Aorta (tissue), 5 donors: ENCODE measurements around the gene MTHFD1L. TPM values are rescaled to one million over a fixed set of nuclear protein-coding genes. Genes with fewer than 3 reads are reported as not detected.

Experiments
- ATAC-seq: fragments of 200-7000 bp; cut with Tn5 transposase; one replicate; pipeline ENCODE4 v1.9.1; 2022; ENCODE audit warnings: moderate library complexity; ENCODE audit not compliant: low FRiP score
- DNase-seq, 2 donors: peaks; one replicate each; pipeline ENCODE4 v3.0.0-alpha.2; 2020
- H3K27ac ChIP-seq, 2 donors: one replicate each; pipeline ENCODE4 v1.5.1; 2013; ENCODE audit warnings: low read length in 2 of 2, mild to moderate bottlenecking in 2 of 2, moderate library complexity in 2 of 2, control low read depth in 1 of 2, inconsistent platforms in 1 of 2, low read depth in 1 of 2
- H3K27me3 ChIP-seq, 2 donors: one replicate each; pipeline ENCODE4 v1.6.1; 2013; ENCODE audit warnings: control low read depth in 1 of 2, low read length in 1 of 2, mild to moderate bottlenecking in 1 of 2, moderate library complexity in 1 of 2; ENCODE audit not compliant: insufficient read depth in 2 of 2, control insufficient read depth in 1 of 2
- H3K36me3 ChIP-seq, 2 donors: one replicate each; pipeline ENCODE4 v1.6.1; 2013; ENCODE audit warnings: control low read depth in 1 of 2, low read length in 1 of 2, mild to moderate bottlenecking in 1 of 2; ENCODE audit not compliant: insufficient read depth in 2 of 2, control insufficient read depth in 1 of 2
- H3K4me1 ChIP-seq, 2 donors: one replicate each; pipeline ENCODE4 v1.6.1; 2013; ENCODE audit warnings: low read length in 2 of 2, control low read depth in 1 of 2, mild to moderate bottlenecking in 1 of 2, moderate library complexity in 1 of 2; ENCODE audit not compliant: insufficient read depth in 2 of 2, control insufficient read depth in 1 of 2
- H3K4me3 ChIP-seq, 2 donors: one replicate each; pipeline ENCODE4 v1.5.1; 2013; ENCODE audit warnings: low read length in 2 of 2, control low read depth in 1 of 2, mild to moderate bottlenecking in 1 of 2
- H3K9me3 ChIP-seq: one replicate; pipeline ENCODE4 v1.6.1; 2013; ENCODE audit warnings: mild to moderate bottlenecking, low read length; ENCODE audit not compliant: control insufficient read depth
- WGBS, 2 donors: extraction: QIAGEN DNeasy Blood & Tissue Kit; methylation state at CpG; one replicate each; pipeline ENCODE4 v1.1.7; 2013; 5-methylcytosine and 5-hydroxymethylcytosine counted together
- intact Hi-C, 2 donors: fragments of 100-400 bp; cut with DNase I; formaldehyde crosslinking; loops; one replicate each; pipeline versions ENCODE4 v1.14.2 to v1.15.0; 2022
- polyA plus RNA-seq, 2 donors: library from polyadenylated mRNA; stranded (reverse); fragments of 200-250 nt; gene quantifications; one replicate each; pipeline ENCODE4 v1.2.3, GENCODE V29; 2013
- total RNA-seq, 2 donors: library from RNA; stranded (reverse); fragmentation: NEBNext Ultra II Directional; extraction: Animal tissue kit (Norgen Biotek cat#: 25700); gene quantifications; one replicate each; pipeline ENCODE4 v1.2.1, GENCODE V29; 2021
- donor health status: healthy with polysubstance abuse.
- donor health status: Bipolar disorder and iron deficiency.
- donor health status: DM: no; HTN: no; CAD: no.
- donor health status: DM: no; HTN: no; CAD: no.
- donor health status: DM: yes; HTN: yes; CAD: no.

Gene MTHFD1L
- total and polyA plus RNA-seq, 4 donors, result 20.4 to 65.8 (median 55.7) TPM

DNA sequence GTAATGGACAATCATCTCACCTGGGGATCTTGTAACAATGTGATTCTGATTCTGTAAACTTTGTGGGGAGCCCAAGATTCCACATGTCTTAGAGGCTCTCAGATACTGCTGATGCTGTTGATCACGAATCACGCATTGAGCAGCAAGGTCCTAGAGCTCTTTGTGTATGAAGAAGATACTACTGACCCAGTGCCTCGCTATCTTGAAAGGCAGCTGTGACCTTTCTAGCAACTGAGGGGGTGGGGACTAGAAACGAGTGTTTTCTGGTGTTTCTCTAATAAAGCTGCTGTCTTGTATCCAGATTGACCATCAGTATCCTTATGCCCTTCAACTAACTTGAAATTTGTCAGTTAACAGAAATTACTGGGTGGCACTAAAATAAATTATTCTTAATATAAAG, 142.9 kb downstream of the MTHFD1L start:
- no peak overlapping the region for H3K4me3 ChIP-seq
- H3K36me3 ChIP-seq, result no peaks in the 10 kb centered on the region
- intact Hi-C loops, result no loop called here
- no peaks in the 10 kb centered on the region for H3K27me3 ChIP-seq
- H3K4me1 ChIP-seq, result no peaks in the 10 kb centered on the region
- DNase-seq, result no peak
- 88 to 89% methylated on average over 4 of the region's 4 CpGs for WGBS, 2 donors
- no peak overlapping the region for H3K27ac ChIP-seq
- no peak for ATAC-seq
- no peaks in the 10 kb centered on the region for H3K9me3 ChIP-seq

- intact Hi-C loops, result no loop called here
- H3K4me3 ChIP-seq, result no peak overlapping the region
- no peak overlapping the region for H3K27ac ChIP-seq
- no peaks in the 10 kb centered on the region for H3K4me1 ChIP-seq
- DNase-seq, result no peak
- no peaks in the 10 kb centered on the region for H3K27me3 ChIP-seq
- 63 to 72% methylated on average over 12 of the region's 12 CpGs for WGBS, 2 donors
- ATAC-seq, result no peak
- H3K36me3 ChIP-seq, result no peaks in the 10 kb centered on the region
- H3K9me3 ChIP-seq, result no peaks in the 10 kb centered on the region
Observed at GRCh38 chr6:151009576-151009975, 144.1 kb downstream of the MTHFD1L start.

GRCh38 chr6:151010071-151010470, 144.6 kb downstream of the MTHFD1L start:
- H3K9me3 ChIP-seq, result no peaks in the 10 kb centered on the region
- no peaks in the 10 kb centered on the region for H3K4me1 ChIP-seq
- DNase-seq (no peak), ATAC-seq (no peak)
- H3K27ac ChIP-seq, result no peak overlapping the region
- WGBS, 2 donors, result 64 to 71% methylated on average over 5 of the region's 5 CpGs
- H3K27me3 ChIP-seq, result no peaks in the 10 kb centered on the region
- H3K4me3 ChIP-seq, result no peak overlapping the region
- no peaks in the 10 kb centered on the region for H3K36me3 ChIP-seq
- intact Hi-C loops, result no loop called here

DNA sequence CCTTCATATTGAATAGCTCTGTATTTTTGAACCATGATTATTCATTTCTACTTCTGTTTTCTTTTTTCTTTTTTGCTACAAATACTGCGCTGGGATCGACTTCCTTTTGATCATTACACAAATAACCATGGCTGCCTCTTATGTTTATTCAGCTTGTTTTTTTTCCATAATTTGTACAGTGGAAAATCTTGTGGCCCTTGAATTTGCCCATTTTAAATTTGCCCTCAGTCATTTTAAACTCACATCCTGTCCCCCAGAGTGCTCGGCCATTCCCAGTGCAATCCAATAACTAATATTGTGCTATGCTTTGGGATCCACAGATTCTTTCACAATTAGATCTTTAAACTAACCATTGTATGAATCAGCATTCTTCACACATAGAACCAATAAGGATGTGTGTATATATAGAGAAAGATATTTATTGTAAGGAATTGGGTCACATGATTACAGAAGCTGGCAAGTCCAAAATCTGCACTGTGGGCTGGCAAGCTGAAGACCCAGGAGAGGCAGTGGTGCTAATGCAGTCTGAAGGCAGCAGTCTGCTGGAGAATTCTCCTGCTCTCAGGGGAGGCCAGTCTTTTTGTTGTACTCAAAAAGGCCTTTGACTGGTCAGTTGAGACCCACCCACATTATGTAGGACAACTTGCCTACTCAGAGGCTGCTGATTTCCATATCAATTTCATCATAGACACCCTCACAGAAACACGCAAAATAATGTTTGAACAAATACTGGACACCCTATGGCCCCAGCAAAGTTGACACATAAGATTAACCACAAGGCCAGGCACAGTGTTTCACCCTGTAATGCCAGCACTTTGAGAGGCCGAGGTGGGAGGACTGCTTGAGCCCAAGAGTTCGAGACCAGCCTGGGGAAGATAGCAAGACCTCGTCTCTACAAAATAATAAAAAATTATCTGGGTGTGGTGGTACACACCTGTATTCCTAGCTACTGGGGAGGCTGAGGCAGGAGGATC, 147.1 kb downstream of the MTHFD1L start:
- intact Hi-C loops, result no loop called here
- ATAC-seq, result no peak

DNA sequence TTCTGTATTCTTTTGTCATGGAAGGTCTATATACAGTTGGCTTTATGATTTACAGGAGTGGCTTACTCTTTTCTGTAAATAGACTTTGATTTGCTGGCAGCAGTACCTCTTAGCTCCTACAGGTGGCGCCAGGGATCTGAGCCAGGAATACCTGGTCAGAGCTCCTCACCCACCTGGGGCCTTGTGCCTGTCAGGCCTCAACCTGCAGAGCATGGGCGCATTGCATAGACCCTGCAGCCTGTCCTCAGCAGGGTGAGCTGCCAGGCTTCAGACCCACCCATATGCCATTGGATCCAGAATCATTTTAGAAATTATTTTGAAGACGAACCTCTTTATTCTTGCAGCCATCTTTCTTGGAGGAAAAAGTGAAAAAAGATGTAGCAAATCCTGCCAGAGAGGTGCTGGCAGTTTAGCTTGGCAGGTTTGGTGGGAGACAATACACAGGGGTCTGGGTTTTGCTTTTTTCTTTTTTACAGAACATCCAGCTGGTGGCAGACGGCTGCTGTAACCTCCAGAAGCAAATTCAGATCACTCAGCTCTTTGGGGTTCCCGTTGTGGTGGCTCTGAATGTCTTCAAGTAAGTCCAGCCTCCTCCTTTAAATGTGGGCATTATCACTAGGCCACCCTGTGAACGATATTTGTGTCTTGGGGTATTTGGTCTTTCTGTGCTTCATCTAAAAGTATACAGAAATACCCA, 149.1 kb downstream of the MTHFD1L start:
- Histone ChIP-seq H3K36me3 (peaks cover 0 to 2% of the 10 kb centered on the region in 2 donors), H3K4me1 (no peaks in the 10 kb centered on the region), H3K27me3 (no peaks in the 10 kb centered on the region), H3K27ac (no peak overlapping the region), H3K9me3 (no peaks in the 10 kb centered on the region), H3K4me3 (no peak overlapping the region)
- WGBS, 2 donors, result 55 to 57% methylated on average over 6 of the region's 6 CpGs
- ATAC-seq (peak; percentile 88), DNase-seq (peak; percentile 62 to 81)
- intact Hi-C loops, result loop anchor here (1.0 to 2.0 kb wide), 2 partner anchors 310 kb away; no protein-coding TSS in a partner anchor

More for the DNA sequence above, 147.1 kb downstream of the MTHFD1L start:
- no peak overlapping the region for H3K27ac ChIP-seq
- DNase-seq, result no peak
- no peaks in the 10 kb centered on the region for H3K36me3 ChIP-seq
- no peak overlapping the region for H3K4me3 ChIP-seq
- no peaks in the 10 kb centered on the region for H3K9me3 ChIP-seq
- H3K4me1 ChIP-seq, result no peaks in the 10 kb centered on the region
- H3K27me3 ChIP-seq, result no peaks in the 10 kb centered on the region
- WGBS, 2 donors, result 81% methylated on average over 7 of the region's 7 CpGs

DNA sequence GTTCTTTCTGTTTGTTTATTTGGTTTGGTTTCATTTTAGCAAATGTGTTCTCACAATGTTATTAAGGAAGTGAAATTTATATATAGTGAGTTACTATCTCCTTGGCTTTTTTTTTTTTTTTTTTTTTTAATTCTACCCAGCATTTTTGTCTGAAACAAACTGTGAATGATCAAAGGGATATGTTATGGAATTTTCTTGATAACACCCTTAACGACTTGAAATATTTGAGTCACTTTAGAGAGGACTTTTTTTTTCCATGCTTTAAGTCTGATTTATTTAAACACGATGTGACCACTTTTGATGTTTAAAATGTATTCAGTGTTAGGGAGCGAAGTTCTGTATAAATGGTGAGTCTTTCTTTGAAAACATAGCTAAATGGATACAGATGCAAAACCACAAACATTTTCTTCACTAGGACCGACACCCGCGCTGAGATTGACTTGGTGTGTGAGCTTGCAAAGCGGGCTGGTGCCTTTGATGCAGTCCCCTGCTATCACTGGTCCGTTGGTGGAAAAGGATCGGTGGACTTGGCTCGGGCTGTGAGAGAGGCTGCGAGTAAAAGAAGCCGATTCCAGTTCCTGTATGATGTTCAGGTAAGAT, 149.7 kb downstream of the MTHFD1L start:
- no peak for DNase-seq
- WGBS, 2 donors, result 75 to 80% methylated on average over 12 of the region's 12 CpGs
- H3K9me3 ChIP-seq, result no peaks in the 10 kb centered on the region
- H3K27ac ChIP-seq, result no peak overlapping the region
- H3K36me3 ChIP-seq, result peaks cover 0 to 2% of the 10 kb centered on the region in 2 donors
- ATAC-seq, result no peak
- no peaks in the 10 kb centered on the region for H3K27me3 ChIP-seq
- intact Hi-C loops, result loop anchor here in 1 of 2 donors (2.0 kb wide), 1 partner anchor 310 kb away; no protein-coding TSS in a partner anchor
- no peaks in the 10 kb centered on the region for H3K4me1 ChIP-seq
- no peak overlapping the region for H3K4me3 ChIP-seq

DNA sequence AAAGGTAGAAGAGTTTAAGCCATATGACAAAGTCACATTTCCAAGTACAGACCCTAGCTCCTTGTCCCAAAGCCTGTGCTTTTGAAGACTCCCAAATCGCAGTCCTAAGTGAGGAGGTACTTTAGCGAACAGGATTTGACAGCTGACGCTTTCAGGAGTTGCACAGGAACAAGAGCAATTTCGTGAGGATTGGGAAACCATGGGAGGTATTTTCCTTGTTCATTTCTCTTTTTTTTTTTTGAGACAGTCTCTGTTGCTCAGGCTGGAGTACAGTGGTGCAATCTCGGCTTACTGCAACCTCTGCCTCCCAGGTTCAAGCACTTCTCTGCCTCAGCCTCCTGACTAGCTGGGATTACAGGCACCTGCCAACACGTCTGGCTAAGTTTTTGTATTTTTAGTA, 150.6 kb downstream of the MTHFD1L start:
- Histone ChIP-seq H3K9me3 (no peaks in the 10 kb centered on the region), H3K27ac (no peak overlapping the region), H3K4me3 (no peak overlapping the region), H3K27me3 (no peaks in the 10 kb centered on the region), H3K36me3 (peaks cover 0 to 2% of the 10 kb centered on the region in 2 donors), H3K4me1 (no peaks in the 10 kb centered on the region)
- ATAC-seq (no peak), DNase-seq (no peak)
- intact Hi-C loops, result no loop called here
- 86 to 89% methylated on average over 6 of the region's 6 CpGs for WGBS, 2 donors

DNA sequence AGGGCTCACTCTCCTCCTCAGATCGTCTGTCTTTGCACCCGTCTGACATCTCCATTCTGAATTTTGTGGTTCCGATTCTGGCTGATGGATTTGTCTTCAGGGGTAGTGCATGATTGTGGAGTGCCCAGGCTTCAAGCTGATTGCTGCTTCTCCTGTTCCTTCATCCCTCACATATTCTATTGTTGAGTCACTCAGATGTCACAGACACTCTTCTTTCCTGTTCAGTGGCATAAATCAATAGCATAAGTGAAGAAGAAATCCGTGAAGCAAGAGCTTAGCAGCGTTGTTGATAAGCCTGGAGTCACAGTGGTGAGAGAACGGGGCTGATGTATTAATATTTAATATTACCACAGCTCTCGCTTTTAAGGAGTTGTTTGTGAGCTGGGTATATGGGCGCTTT, 152.5 kb downstream of the MTHFD1L start:
- Histone ChIP-seq H3K4me1 (no peaks in the 10 kb centered on the region), H3K9me3 (no peaks in the 10 kb centered on the region), H3K27ac (no peak overlapping the region), H3K4me3 (no peak overlapping the region), H3K36me3 (peaks cover 0 to 2% of the 10 kb centered on the region in 2 donors), H3K27me3 (no peaks in the 10 kb centered on the region)
- DNase-seq, result no peak
- intact Hi-C loops, result no loop called here
- 76 to 79% methylated on average over 8 of the region's 8 CpGs for WGBS, 2 donors
- no peak for ATAC-seq
